ENCODE data around the gene GRK3.

DNA sequence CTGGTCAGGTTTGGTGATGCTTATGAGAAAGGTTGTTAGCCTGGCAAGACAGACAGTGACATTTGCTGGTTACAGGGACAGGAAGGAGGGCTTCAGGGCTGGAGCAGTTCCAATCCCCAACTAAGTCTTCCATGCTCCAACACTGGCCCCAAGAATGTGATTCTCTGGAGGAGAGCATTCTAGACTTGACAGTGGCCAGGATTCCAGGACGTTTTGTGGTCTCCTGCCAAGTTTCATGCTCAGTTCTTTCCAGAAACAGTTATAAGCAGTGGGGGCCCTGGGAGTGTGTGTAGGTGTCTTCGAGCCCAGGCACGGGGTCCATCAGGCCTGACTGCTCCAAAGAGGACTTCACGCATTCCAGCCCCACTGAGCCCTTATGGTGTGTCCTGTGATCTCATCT, 8.9 kb upstream of the GRK3 start:
- TF ChIP-seq, protein P1, sequence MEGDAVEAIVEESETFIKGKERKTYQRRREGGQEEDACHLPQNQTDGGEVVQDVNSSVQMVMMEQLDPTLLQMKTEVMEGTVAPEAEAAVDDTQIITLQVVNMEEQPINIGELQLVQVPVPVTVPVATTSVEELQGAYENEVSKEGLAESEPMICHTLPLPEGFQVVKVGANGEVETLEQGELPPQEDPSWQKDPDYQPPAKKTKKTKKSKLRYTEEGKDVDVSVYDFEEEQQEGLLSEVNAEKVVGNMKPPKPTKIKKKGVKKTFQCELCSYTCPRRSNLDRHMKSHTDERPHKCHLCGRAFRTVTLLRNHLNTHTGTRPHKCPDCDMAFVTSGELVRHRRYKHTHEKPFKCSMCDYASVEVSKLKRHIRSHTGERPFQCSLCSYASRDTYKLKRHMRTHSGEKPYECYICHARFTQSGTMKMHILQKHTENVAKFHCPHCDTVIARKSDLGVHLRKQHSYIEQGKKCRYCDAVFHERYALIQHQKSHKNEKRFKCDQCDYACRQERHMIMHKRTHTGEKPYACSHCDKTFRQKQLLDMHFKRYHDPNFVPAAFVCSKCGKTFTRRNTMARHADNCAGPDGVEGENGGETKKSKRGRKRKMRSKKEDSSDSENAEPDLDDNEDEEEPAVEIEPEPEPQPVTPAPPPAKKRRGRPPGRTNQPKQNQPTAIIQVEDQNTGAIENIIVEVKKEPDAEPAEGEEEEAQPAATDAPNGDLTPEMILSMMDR (IDR thresholded peaks at IDR 0.05; ENCODE audit: low read depth, low read length): no peak
- TF ChIP-seq POLR2A (IDR thresholded peaks at IDR 0.05; ENCODE audit: extremely low read depth, insufficient read length): no peak
- TF ChIP-seq, protein P2, sequence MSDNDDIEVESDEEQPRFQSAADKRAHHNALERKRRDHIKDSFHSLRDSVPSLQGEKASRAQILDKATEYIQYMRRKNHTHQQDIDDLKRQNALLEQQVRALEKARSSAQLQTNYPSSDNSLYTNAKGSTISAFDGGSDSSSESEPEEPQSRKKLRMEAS (IDR thresholded peaks at IDR 0.05; ENCODE audit: low read depth, low read length): no peak
- TF ChIP-seq MYC (IDR thresholded peaks at IDR 0.05; ENCODE audit: low read depth, low read length): no peak
